GM23248 (cell line): ENCODE results near the gene SMC5.

ENCODE experiments used
- EZH2 ChIP-seq: fragments of 200-600 bp; sonication (generic); IDR thresholded peaks from 2 replicates; pipeline ENCODE4 v1.6.1; 2018; ENCODE audit warnings: antibody characterized with exemption, mild to moderate bottlenecking; ENCODE audit not compliant: insufficient read depth, poor library complexity, severe bottlenecking
- EZH2phosphoT487 ChIP-seq: fragments of 200-600 bp; sonication (generic); IDR thresholded peaks from 2 replicates; pipeline ENCODE4 v1.6.1; 2018; ENCODE audit warnings: antibody characterized with exemption, moderate library complexity, mild to moderate bottlenecking, low read depth; ENCODE audit not compliant: insufficient read depth

DNA sequence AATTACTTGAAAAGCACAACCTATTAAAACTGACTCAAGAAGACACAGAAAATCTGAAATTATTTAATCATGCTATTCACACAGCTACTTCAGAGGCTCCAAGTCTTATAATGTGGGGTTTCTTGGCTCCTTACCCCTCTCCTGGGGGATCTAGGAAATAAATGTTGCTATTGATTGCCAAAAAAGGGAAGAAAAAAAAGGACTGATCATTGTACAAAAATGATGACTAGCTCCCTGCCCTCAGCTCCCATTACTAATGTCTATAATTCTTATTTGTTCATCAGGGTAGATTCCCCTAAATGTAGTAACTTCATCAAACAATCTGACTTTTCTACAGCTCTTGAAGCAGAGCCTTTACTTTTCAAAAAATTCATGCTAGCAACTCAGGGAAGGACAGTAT is 3.3 kb upstream of the SMC5 start:
- TF ChIP-seq EZH2phosphoT487 = no peak
- TF ChIP-seq EZH2 = no peak
